HCT116 (cell line): ENCODE results near the gene RGL3.

Experiments
- CTCF ChIP-seq, 3 experiments: fragments of 200-600 bp in 1 of 3; sonication (generic) in 1 of 3; IDR thresholded peaks in 2 of 3; conservative IDR thresholded peaks in 1 of 3; 2 replicates each; pipeline ENCODE4 v1.5.1; 2012 to 2017; ENCODE audit warnings: low read depth in 2 of 3, low read length in 2 of 3, antibody characterized with exemption in 1 of 3, borderline replicate concordance in 1 of 3, control low read depth in 1 of 3, mild to moderate bottlenecking in 1 of 3, mixed read lengths in 1 of 3, mixed run types in 1 of 3, moderate library complexity in 1 of 3; ENCODE audit not compliant: insufficient read depth in 1 of 3
- EZH2 ChIP-seq: fragments of 200-600 bp; sonication (generic); IDR thresholded peaks from 2 replicates; pipeline ENCODE4 v1.6.1; 2017; ENCODE audit warnings: antibody characterized with exemption, mixed run types
- EZH2phosphoT487 ChIP-seq: fragments of 200-600 bp; IDR thresholded peaks from 2 replicates; pipeline ENCODE4 v1.6.1; 2018; ENCODE audit warnings: antibody characterized with exemption, borderline replicate concordance
- MAX ChIP-seq: IDR thresholded peaks from 2 replicates; pipeline ENCODE4 v1.6.1; 2012
- POLR2AphosphoS5 ChIP-seq: IDR thresholded peaks from 2 replicates; pipeline ENCODE4 v1.6.1; 2011; ENCODE audit warnings: mild to moderate bottlenecking, low read depth, low read length, moderate library complexity
- SIN3A ChIP-seq: IDR thresholded peaks from 2 replicates; pipeline ENCODE4 v1.6.1; 2012; ENCODE audit warnings: low read depth
- YY1 ChIP-seq: IDR thresholded peaks from 2 replicates; pipeline ENCODE4 v1.6.1; 2011; ENCODE audit warnings: low read length, low read depth, moderate library complexity, mild to moderate bottlenecking; ENCODE audit not compliant: insufficient replicate concordance; ENCODE audit errors: extremely low read depth

- no peak for TF ChIP-seq POLR2AphosphoS5
- no peak for TF ChIP-seq CTCF (IDR thresholded peaks at IDR 0.05 in 2 of 3, conservative IDR thresholded peaks at IDR 0.05 in 1 of 3; ENCODE audit: borderline replicate concordance in 1 of 3, insufficient read depth in 1 of 3, low read depth in 2 of 3, low read length in 2 of 3)
- no peak for TF ChIP-seq MAX
- no peak for TF ChIP-seq EZH2
- TF ChIP-seq SIN3A, result no peak
- TF ChIP-seq YY1, result no peak
- no peak for TF ChIP-seq EZH2phosphoT487
Observed at GRCh38 chr19:11367528-11367927, 51.6 kb downstream of the RGL3 start.
